HS-27A (cell line): ENCODE results near the gene LYZL6.
A peak's percentile ranks its signal among the peaks of the same experiment; 100 is the strongest.

ENCODE experiments used
- DNase-seq: peaks from one replicate; pipeline ENCODE4 v3.0.0-alpha.2; 2012; ENCODE audit warnings: low read depth, missing footprints

The LYZL6 gene

GRCh38 chr17:35943537-35943936 is at the start of gene LYZL6:
TSS of gene LYZL6 (minus strand) at chr17:35943713. CDS start at chr17:35939356, 4,357 bp downstream.
- no peak for DNase-seq

GRCh38 chr17:35991075-35991474 is 47.6 kb upstream of the LYZL6 start:
- no peak for DNase-seq

- DNase-seq: no peak
Observed at GRCh38 chr17:35988164-35988563, 44.7 kb upstream of the LYZL6 start.

GRCh38 chr17:35986643-35987042 is 43.1 kb upstream of the LYZL6 start, which contains the start of gene CCL14:
TSS of gene CCL14 (minus strand) at chr17:35986729. CDS start at chr17:35986649, 80 bp downstream.
- DNase-seq: no peak

- DNase-seq: no peak
Observed at GRCh38 chr17:35984140-35984539, 40.6 kb upstream of the LYZL6 start.

- no peak for DNase-seq
Observed at GRCh38 chr17:35982409-35983191, 39.1 kb upstream of the LYZL6 start.

- DNase-seq: no peak
Observed at GRCh38 chr17:35981908-35982330, 38.4 kb upstream of the LYZL6 start.

- DNase-seq: no peak
Observed at GRCh38 chr17:35981246-35981645, 37.7 kb upstream of the LYZL6 start, which contains the start of gene CCL16. TSS of gene CCL16 (minus strand) at chr17:35981497. CDS start at chr17:35981420, 77 bp downstream.

- no peak for DNase-seq
Observed at GRCh38 chr17:35978346-35978745, 34.8 kb upstream of the LYZL6 start.

GRCh38 chr17:35977509-35977908 is 34.0 kb upstream of the LYZL6 start:
- no peak for DNase-seq

- no peak for DNase-seq
Observed at GRCh38 chr17:35973333-35974260, 30.1 kb upstream of the LYZL6 start.

- DNase-seq: no peak
Observed at GRCh38 chr17:35972945-35973332, 29.4 kb upstream of the LYZL6 start.

GRCh38 chr17:35972535-35972934 is 29.0 kb upstream of the LYZL6 start:
- DNase-seq: no peak

GRCh38 chr17:35972066-35972465 is 28.6 kb upstream of the LYZL6 start:
- no peak for DNase-seq

GRCh38 chr17:35969558-35970380 is 26.3 kb upstream of the LYZL6 start:
- peak; percentile 27 for DNase-seq

GRCh38 chr17:35968520-35969054 is 25.1 kb upstream of the LYZL6 start:
- no peak for DNase-seq

GRCh38 chr17:35965272-35965671 is 21.8 kb upstream of the LYZL6 start:
- no peak for DNase-seq

- no peak for DNase-seq
Observed at GRCh38 chr17:35963663-35964062, 20.1 kb upstream of the LYZL6 start.

GRCh38 chr17:35953720-35954119 is 10.2 kb upstream of the LYZL6 start:
- no peak for DNase-seq

GRCh38 chr17:35949401-35949800 is 5.9 kb upstream of the LYZL6 start:
- no peak for DNase-seq

- no peak for DNase-seq
Observed at GRCh38 chr17:35948092-35948491, 4.6 kb upstream of the LYZL6 start.

- no peak for DNase-seq
Observed at GRCh38 chr17:35947156-35947585, 3.7 kb upstream of the LYZL6 start.
